ACC112 (cell line): Measurements from ENCODE around the gene MED15.
"Not testable (repeated sequence)": the region's sequence is repeated elsewhere in the genome, so short reads cannot be mapped to it uniquely, and the experiment has no call there.

Source experiments
- H2AFZ ChIP-seq: fragments of 200-600 bp; sonication (generic); one replicate; pipeline ENCODE4 v1.6.0; 2017; ENCODE audit warnings: antibody characterized with exemption, low read length; ENCODE audit not compliant: unreplicated experiment
- H3K27ac ChIP-seq: fragments of 200-600 bp; sonication (generic); 2 replicates; pipeline ENCODE4 v1.5.1; 2014; ENCODE audit warnings: low read depth, mild to moderate bottlenecking, antibody characterized with exemption, low read length, moderate library complexity
- H3K27me3 ChIP-seq: fragments of 200-600 bp; sonication (generic); 2 replicates; pipeline ENCODE4 v1.6.1; 2014; ENCODE audit warnings: mild to moderate bottlenecking, antibody characterized with exemption, low read length, moderate library complexity, mixed read lengths; ENCODE audit not compliant: insufficient read depth
- H3K36me3 ChIP-seq: fragments of 200-600 bp; sonication (generic); 2 replicates; pipeline ENCODE4 v1.6.1; 2016; ENCODE audit warnings: mild to moderate bottlenecking, antibody characterized with exemption, low read length, moderate library complexity, mixed read lengths; ENCODE audit not compliant: insufficient read depth
- H3K4me1 ChIP-seq: fragments of 200-600 bp; sonication (generic); one replicate; pipeline ENCODE4 v1.6.1; 2016; ENCODE audit warnings: low read length, mixed read lengths; ENCODE audit not compliant: insufficient read depth, unreplicated experiment, control insufficient read depth
- H3K4me3 ChIP-seq: fragments of 200-600 bp; sonication (generic); 2 replicates; pipeline ENCODE4 v1.5.1; 2014; ENCODE audit warnings: mild to moderate bottlenecking, low read depth, low read length
- H3K79me2 ChIP-seq: fragments of 200-600 bp; sonication (generic); one replicate; pipeline ENCODE4 v1.6.0; 2016; ENCODE audit warnings: low read length; ENCODE audit not compliant: control insufficient read depth, unreplicated experiment, insufficient read depth

MED15 gene

GRCh38 chr22:20469110-20469868, 38.1 kb upstream of the MED15 start:
- Histone ChIP-seq H3K36me3 (no peaks in the 10 kb centered on the region), H3K79me2 (no peaks in the 10 kb centered on the region), H2AFZ (no peak overlapping the region), H3K27ac (no peak overlapping the region), H3K4me1 (no peaks in the 10 kb centered on the region), H3K27me3 (no peaks in the 10 kb centered on the region), H3K4me3 (no peak overlapping the region)

- not testable (repeated sequence) for H3K79me2 ChIP-seq, H3K4me1 ChIP-seq, H3K36me3 ChIP-seq, H3K27ac ChIP-seq, H3K4me3 ChIP-seq, H2AFZ ChIP-seq, H3K27me3 ChIP-seq
Observed at GRCh38 chr22:20470525-20470924, 36.9 kb upstream of the MED15 start.

- Histone ChIP-seq H3K4me3 (no peak overlapping the region), H3K27ac (no peak overlapping the region), H3K4me1 (no peaks in the 10 kb centered on the region), H2AFZ (no peak overlapping the region), H3K79me2 (no peaks in the 10 kb centered on the region), H3K36me3 (no peaks in the 10 kb centered on the region), H3K27me3 (no peaks in the 10 kb centered on the region)
Observed at GRCh38 chr22:20471126-20471833, 36.1 kb upstream of the MED15 start.

GRCh38 chr22:20472629-20473442, 34.6 kb upstream of the MED15 start:
- Histone ChIP-seq H3K4me1 (no peaks in the 10 kb centered on the region), H3K4me3 (no peak overlapping the region), H3K79me2 (no peaks in the 10 kb centered on the region), H3K27ac (no peak overlapping the region), H3K36me3 (no peaks in the 10 kb centered on the region), H2AFZ (no peak overlapping the region), H3K27me3 (no peaks in the 10 kb centered on the region)

- Histone ChIP-seq H3K36me3 (no peaks in the 10 kb centered on the region), H3K4me3 (no peak overlapping the region)
Observed at GRCh38 chr22:20475115-20475436, 32.3 kb upstream of the MED15 start.

GRCh38 chr22:20475569-20475968, 31.8 kb upstream of the MED15 start:
- H2AFZ ChIP-seq, H3K4me3 ChIP-seq, H3K79me2 ChIP-seq, H3K27ac ChIP-seq, H3K36me3 ChIP-seq, H3K27me3 ChIP-seq, H3K4me1 ChIP-seq: not testable (repeated sequence)

More at GRCh38 chr22:20475115-20475436, 32.3 kb upstream of the MED15 start:
- no peaks in the 10 kb centered on the region for H3K4me1 ChIP-seq
- no peak overlapping the region for H3K27ac ChIP-seq
- no peak overlapping the region for H2AFZ ChIP-seq
- no peaks in the 10 kb centered on the region for H3K79me2 ChIP-seq
- H3K27me3 ChIP-seq = no peaks in the 10 kb centered on the region

- not testable (repeated sequence) for H3K27me3 ChIP-seq, H3K27ac ChIP-seq, H3K4me3 ChIP-seq, H3K36me3 ChIP-seq, H3K4me1 ChIP-seq, H2AFZ ChIP-seq, H3K79me2 ChIP-seq
Observed at GRCh38 chr22:20478059-20478458, 29.4 kb upstream of the MED15 start.

GRCh38 chr22:20479612-20480196, 27.7 kb upstream of the MED15 start:
- no peak overlapping the region for H3K27ac ChIP-seq
- H3K4me3 ChIP-seq = no peak overlapping the region
- no peaks in the 10 kb centered on the region for H3K36me3 ChIP-seq
- H3K79me2 ChIP-seq = no peaks in the 10 kb centered on the region
- H2AFZ ChIP-seq = no peak overlapping the region
- no peaks in the 10 kb centered on the region for H3K27me3 ChIP-seq
- no peaks in the 10 kb centered on the region for H3K4me1 ChIP-seq

- H3K27ac ChIP-seq, H3K79me2 ChIP-seq, H3K4me1 ChIP-seq, H3K27me3 ChIP-seq, H3K4me3 ChIP-seq, H3K36me3 ChIP-seq, H2AFZ ChIP-seq: not testable (repeated sequence)
Observed at GRCh38 chr22:20483143-20483506, 24.3 kb upstream of the MED15 start.

GRCh38 chr22:20483771-20484170, 23.6 kb upstream of the MED15 start:
- no peak overlapping the region for H2AFZ ChIP-seq
- H3K36me3 ChIP-seq = no peaks in the 10 kb centered on the region
- H3K4me1 ChIP-seq = no peaks in the 10 kb centered on the region
- H3K4me3 ChIP-seq = no peak overlapping the region
- H3K27ac ChIP-seq = no peak overlapping the region
- H3K27me3 ChIP-seq = no peaks in the 10 kb centered on the region
- no peaks in the 10 kb centered on the region for H3K79me2 ChIP-seq
